ENCODE data around the gene RNF7. TPM values are rescaled to one million over a fixed set of nuclear protein-coding genes. Genes with fewer than 3 reads are reported as not detected.

The RNF7 gene
- total and polyA plus RNA-seq, 2 of the 8 experiments (the other 6 are each of a cell fraction or from before 2014, with no cell fraction given), result 78.4 to 113 TPM

DNA sequence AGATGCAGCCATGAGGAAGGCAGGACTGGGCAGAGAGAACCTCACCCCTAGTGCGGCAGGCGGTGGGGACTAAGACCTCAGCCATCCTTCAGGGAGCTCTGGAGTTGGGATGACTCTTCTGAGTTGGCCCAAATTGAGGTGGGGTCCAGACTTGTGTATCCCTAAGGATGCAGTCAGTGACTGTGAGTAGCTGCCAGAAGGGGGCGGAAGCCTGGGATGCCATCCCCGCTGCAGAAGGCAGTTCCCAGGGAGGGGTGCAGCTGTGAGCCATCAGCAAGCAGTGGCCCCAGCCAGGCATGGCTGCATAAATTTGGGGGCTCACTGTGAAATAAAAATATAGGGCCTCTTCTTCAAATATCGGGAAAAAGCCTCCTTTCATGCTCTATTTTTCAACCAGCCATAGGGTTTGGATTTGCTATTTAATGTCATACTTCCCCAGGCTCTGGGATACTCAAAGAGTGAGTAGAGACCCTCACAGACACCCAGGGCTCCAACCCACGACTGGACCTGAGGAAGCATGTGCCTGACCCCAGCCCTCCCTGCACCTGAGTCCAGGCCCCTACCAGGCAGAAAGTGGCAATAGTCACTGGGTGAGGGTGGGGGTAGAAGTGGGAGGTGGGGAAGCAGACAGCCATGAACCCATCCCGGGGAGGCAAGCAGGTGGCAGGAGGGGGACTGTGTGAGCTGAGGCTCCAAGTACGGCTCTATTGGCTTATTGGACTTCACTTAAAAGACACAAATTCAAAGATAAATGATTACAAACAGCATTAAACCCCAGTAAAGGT, 55.6 kb downstream of the RNF7 start (continued):
- TF ChIP-seq, protein P1, sequence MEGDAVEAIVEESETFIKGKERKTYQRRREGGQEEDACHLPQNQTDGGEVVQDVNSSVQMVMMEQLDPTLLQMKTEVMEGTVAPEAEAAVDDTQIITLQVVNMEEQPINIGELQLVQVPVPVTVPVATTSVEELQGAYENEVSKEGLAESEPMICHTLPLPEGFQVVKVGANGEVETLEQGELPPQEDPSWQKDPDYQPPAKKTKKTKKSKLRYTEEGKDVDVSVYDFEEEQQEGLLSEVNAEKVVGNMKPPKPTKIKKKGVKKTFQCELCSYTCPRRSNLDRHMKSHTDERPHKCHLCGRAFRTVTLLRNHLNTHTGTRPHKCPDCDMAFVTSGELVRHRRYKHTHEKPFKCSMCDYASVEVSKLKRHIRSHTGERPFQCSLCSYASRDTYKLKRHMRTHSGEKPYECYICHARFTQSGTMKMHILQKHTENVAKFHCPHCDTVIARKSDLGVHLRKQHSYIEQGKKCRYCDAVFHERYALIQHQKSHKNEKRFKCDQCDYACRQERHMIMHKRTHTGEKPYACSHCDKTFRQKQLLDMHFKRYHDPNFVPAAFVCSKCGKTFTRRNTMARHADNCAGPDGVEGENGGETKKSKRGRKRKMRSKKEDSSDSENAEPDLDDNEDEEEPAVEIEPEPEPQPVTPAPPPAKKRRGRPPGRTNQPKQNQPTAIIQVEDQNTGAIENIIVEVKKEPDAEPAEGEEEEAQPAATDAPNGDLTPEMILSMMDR (IDR thresholded peaks at IDR 0.05; ENCODE audit: control extremely low read depth in 1 of 3, insufficient read depth in 1 of 3, low read depth in 1 of 3, low read length in 3 of 3), result peak; percentile 60 to 79 (median 78)
- TF ChIP-seq TBP (IDR thresholded peaks at IDR 0.05; ENCODE audit: low read depth, low read length), result no peak
- TF ChIP-seq, protein P2, sequence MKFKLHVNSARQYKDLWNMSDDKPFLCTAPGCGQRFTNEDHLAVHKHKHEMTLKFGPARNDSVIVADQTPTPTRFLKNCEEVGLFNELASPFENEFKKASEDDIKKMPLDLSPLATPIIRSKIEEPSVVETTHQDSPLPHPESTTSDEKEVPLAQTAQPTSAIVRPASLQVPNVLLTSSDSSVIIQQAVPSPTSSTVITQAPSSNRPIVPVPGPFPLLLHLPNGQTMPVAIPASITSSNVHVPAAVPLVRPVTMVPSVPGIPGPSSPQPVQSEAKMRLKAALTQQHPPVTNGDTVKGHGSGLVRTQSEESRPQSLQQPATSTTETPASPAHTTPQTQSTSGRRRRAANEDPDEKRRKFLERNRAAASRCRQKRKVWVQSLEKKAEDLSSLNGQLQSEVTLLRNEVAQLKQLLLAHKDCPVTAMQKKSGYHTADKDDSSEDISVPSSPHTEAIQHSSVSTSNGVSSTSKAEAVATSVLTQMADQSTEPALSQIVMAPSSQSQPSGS (IDR thresholded peaks at IDR 0.05; ENCODE audit: low read length), result no peak
- TF ChIP-seq GTF2F1 (IDR thresholded peaks at IDR 0.05; ENCODE audit: borderline replicate concordance, low read depth, low read length), result no peak
- TF ChIP-seq BACH1 (IDR thresholded peaks at IDR 0.05; ENCODE audit: low read length), result no peak
